Epithelial cell of prostate (primary cell): ENCODE data around the gene GLB1L.
"Not testable (repeated sequence)": the region's sequence is repeated elsewhere in the genome, so short reads cannot be mapped to it uniquely, and the experiment has no call there.

Experiments
- DNase-seq: peaks from one replicate; pipeline ENCODE4 v3.0.0-alpha.2; 2011; ENCODE audit warnings: low read depth, low spot score
- H3K27ac ChIP-seq: fragments of 450-650 bp; 2 replicates; pipeline ENCODE4 v1.5.1; 2017; ENCODE audit warnings: mild to moderate bottlenecking

The GLB1L gene

DNA sequence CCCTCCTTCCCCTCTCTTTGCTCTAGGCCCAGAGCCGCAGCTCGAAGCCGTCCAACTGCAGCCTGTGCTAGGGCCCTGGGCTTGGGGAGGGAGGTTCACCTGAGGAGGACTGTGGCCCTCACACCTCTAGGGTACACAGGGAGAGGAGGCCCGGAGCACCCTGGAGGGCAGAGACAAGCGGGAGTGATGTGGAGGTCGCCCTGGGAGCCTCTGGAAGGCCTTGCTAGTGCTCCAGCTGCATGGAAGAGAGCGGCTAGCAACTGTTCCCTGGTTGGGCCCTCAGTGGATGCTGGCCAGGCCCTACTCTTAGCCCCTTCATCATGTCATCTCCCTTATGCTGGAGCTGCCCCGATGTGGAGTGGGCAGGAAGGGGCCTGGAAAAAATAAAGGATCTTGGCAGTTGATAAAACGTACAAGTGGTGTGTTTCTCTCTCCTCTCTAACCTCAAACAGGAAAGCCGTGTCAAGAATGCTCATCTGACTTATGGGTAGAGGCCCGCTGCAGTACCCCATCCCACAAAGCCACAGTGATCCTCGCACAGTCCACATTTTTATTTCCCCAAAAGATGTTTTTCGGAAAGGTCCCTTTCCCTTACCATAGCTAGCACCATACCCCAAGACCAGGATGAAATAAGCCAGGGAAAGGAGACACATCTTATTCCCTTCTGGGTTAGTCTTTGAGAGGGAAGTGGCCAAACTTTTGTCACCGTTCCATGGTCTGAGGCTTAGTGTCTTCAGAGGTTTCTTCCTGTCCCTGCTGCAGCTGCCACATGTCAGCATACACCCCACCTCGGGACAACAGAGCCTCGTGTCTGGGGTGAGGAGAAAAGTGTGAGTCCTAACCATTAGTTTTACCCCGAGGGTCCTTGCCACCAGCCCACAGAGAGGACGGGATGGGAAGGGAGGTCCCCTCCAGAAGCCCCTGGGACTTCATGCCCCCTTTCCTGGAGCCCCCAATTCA, 35.7 kb downstream of the GLB1L start:
- H3K27ac ChIP-seq = no peak overlapping the region
- DNase-seq = no peak

DNA sequence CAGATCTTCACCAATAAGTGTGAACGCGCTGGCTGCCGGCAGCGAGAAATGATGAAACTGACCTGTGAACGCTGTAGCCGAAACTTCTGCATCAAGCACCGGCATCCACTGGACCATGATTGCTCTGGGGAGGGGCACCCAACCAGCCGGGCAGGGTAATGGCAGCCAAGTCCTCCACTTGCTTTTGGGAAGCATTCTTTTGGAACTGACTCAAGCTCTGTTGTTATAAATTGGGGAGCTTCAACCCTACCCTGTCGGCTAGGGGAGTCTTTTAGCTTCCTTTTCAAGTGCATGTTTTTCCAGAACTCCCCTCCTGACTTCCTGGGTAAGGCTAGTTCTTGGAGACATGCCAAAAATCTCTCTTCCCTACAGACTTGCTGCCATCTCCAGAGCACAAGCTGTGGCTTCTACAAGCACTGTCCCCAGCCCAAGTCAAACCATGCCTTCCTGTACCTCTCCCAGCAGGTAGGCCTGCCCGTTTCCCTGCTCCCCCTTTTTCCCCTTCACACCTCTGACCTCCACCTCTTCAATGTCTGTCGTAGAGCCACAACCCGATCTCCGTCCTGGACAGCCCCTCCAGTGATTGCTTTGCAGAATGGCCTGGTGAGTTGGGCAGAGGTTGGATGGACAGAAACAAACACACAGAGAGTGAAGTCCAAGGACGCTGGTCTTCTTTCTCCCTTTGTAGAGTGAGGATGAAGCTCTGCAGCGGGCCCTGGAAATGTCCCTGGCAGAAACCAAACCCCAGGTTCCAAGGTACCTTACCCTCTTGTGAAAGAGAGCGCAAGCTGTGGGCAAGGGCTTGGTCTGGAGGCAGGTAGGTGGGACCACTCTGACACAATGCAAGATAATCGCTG, 37.1 kb downstream of the GLB1L start:
- H3K27ac ChIP-seq = peak overlapping the region; percentile 79
- DNase-seq = no peak

DNA sequence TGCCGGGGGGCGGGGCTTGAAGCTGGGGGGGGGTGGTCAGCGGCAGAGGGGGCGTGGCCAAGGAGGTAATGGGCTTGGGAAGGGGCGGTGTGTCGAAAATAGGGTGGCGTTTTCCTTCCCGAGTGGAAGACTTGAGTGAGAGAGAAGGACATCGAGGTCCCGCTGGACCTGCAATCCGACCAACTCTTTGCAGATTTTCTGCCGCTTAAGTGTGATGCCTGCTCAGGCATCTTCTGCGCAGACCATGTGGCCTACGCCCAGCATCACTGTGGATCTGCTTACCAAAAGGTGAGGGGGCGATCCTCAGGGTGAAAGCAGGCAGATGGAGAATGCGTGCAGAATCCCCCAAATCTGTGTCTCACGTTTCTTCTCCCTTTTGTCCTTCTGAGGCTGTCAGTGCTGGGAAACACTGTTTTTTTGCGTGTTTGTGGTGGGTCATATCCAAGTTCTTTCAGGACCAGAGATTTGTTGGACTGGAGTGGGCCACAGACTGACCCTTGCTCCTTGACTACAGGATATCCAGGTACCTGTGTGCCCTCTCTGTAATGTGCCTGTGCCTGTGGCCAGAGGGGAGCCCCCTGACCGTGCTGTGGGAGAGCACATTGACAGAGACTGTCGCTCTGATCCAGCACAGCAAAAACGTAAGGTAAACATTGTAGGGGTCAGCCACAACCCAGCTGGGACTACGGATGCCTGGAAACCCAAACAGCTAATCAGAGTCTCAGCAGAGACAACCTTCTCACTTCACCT, 37.9 kb downstream of the GLB1L start:
- H3K27ac ChIP-seq = peak overlapping the region; percentile 79

DNA sequence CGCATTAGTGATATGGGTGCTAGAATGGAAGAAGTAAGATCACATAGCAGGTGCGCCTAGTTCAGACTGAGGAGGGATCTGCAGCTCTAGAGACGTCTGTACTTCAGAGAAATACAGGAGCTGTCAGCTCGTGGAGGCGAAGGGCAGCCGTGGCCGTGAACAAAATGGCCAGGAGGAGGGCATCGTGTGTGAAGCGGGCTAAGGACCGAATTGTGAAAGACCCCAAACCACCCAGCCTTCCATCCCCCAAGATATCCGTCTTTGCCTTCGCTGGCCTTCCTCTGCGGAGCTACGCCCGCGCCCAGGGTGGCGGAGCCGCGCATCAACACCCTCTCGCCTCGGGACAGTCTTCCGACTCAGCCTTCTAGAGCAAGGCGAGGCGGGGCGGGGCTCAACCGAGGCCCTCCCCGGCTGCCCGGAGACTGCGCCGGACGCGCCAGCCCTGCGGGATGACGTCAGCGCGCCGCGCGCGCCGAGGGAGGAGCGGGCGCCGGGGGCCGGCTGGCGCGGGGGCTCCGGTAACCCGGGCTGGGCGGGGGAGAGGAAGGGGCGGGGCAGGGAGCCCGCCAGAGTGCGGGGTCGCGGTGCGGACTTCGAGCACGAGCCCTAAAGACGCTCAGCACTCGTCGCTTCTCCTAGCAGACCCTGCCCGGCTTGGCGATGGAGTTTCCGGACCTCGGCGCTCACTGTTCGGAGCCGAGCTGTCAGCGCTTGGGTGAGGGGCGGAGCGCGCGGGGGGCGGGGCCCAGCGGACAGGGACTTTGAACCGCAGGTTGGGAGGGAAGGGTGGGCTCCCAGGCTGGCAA, 38.7 kb downstream of the GLB1L start, which contains the start of gene ZFAND2B:
Gene ZFAND2B, plus strand, starts transcription at position 455 of the 806 bp plus-strand sequence. Its CDS starts 206 bp downstream, at position 661.
- H3K27ac ChIP-seq = peak within 1 kb of the TSS; percentile 79
- DNase-seq = peak; percentile 59

More for the DNA sequence above, 37.9 kb downstream of the GLB1L start:
- DNase-seq = no peak

DNA sequence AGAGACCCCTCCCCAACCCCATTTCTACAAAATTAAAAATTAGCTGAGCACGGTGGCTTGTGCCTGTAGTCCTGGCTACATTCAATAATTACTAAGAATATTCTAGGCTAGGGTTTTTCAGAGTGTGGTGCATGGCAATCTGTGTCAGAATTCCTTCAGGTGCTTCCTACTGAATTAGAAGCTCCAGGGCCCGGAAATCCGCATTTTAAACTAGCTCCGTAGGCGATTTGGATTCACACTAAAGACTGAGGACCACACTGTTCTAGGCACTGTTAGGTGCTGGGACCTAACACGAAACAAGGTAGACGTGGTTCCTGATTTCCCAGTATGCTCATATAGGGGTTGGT, 39.3 kb downstream of the GLB1L start:
- peak overlapping the region; percentile 79 for H3K27ac ChIP-seq
- DNase-seq = no peak

DNA sequence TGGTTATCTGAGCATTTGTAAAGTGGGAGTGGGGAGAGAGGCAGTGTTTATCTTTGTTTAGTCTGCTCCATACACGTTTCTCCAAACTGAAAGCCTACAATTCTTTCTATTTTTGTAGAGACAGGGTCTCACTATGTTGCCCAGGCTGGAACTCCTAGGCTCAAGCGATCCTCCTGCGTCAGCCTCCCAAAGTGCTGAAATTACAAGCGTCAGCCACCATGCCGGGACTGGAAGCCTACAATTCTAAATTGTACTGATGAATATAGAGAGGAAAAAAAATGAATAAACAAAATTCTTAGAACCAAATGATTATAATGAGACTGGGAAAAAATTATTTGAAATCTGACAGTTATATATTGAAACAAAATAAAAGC, 40.1 kb downstream of the GLB1L start:
- H3K27ac ChIP-seq = no peak overlapping the region

DNA sequence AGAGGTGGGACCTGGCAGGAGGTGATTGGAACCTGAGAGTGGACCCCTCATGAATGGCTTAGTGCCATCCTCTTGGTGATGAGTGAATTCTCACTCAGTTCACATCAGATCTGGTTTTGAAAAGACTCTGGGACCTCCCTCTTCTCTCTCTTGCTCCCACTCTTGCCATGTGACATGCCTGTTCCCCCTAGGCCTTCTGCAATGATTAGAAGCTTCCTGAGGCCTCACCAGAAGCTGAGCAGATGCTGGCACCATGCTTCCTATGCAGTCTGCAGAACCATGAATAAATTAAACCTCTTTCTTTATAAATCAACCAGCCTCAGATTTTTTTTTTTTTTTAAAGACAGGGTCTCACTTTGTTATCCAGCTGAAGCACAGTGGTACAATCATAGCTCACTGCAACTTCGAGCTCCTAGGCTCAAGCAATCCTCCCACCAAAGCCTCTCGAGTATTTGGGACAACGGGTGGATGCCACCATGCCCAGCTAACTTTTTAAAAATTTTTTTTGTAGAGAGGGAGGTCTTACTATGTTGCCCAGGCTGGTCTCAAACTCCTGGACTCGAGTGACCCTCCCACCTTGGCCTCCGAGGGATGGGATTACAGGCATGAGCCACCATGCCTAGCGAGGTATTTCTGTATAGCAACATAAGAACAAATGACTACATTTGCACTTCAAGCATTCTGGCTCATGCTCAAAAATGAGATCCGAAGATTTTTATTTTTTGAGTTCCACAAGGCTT, 40.6 kb downstream of the GLB1L start:
- DNase-seq = no peak
- H3K27ac ChIP-seq = no peak overlapping the region

More for the DNA sequence above, 40.1 kb downstream of the GLB1L start:
- DNase-seq = no peak

DNA sequence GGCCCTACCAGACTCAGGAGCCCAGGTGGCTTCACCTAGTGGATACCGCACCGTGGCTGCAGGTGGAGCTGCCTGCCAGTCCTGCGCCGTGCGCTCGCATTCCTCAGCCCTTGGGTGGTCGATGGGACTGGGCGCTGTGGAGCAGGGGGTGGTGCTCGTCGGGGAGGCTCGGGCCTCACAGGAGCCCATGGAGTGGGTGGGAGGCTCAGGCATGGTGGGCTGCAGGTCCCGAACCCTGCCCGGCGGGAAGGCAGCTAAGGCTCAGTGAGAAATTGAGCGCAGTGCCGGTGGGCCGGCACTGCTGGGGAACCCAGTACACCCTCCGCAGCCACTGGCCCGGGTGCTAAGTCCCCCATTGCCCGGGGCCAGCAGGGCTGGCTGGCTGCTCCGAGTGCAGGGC, 43.9 kb downstream of the GLB1L start:
- not testable (repeated sequence) for H3K27ac ChIP-seq, DNase-seq

DNA sequence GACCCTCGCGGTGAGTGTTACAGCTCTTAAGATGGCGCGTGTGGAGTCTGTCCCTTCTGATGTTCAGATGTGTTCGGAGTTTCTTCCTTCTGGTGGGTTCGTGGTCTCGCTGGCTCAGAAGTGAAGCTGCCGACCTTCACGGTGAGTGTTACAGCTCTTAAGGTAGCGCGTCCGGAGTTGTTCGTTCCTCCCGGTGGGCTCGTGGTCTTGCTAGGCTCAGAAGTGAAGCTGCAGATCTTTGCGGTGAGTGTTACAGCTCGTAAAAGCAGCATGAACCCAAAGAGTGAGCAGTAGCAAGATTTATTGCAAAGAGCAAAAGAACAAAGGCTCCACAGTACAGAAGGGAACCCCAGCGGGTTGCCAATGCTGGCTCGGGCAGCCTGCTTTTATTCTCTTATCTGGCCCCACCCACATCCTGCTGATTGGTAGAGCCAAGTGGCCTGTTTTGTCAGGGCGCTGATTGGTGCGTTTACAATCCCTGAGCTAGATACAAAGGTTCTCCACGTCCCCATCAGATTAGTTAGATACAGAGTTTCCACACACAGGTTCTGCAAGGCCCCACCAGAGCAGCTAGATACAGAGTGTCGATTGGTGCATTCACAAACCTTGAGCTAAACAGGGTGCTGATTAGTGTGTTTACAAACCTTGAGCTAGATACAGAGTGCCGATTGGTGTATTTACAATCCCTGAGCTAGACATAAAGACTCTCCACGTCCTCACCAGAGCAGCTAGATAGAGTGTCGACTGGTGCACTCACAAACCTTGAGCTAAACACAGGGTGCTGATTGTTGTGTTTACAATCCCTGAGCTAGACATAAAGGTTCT, 44.5 kb downstream of the GLB1L start:
- not testable (repeated sequence) for DNase-seq, H3K27ac ChIP-seq

DNA sequence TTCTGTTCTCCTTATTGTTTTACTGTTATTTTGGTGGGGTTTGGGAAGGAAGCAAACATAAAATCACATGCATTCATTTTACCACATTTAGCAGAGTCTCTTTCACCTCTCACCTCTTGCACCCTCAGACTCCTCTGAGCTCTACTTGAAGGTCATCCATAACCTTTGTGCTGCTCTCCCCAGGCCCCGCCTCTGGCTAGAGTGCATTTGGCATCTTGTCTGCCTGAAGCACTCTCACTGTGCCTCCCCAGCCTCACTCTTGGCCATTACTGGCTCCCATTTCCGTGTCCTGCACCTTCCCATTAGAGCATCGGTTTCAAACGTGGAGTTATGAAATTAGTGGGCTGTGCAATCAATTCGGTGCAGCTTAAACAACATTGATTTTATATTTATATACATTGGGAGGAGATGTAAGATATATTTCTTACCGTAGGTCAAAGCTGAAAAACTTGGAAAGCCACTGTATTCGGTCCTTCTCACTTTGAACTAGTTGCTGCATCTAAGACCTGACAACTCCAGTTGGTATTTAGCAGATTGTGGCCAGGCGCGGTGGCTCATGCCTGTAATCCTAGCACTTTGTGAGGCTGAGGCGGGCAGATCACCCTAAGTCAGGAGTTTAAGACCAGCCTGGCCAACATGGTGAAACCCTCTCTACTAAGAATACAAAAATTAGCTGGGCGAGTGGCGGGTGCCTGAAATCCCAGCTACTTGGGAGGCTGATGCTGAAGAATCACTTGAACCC, 45.6 kb downstream of the GLB1L start:
- H3K27ac ChIP-seq = no peak overlapping the region
- DNase-seq = no peak

DNA sequence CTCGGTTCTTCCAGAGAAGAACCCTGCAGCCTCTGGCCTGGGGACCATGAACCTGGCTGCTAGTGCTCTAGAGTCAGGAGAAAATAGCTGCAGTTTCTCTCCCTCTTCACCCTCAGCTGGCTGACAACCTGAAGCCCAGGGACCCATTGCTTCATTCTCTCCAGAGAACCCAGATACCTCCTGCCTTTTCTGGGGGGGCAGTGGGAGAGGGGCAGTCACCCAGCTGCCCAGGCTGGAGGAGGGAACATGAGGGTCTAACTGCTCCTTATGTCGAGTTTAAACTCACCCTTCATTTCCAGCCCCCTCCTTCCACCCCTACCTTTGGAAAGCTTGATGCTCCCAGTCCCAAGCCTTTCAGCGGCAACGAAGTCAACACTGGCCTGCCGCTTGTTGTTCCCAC, 46.3 kb downstream of the GLB1L start:
- no peak overlapping the region for H3K27ac ChIP-seq
- no peak for DNase-seq

DNA sequence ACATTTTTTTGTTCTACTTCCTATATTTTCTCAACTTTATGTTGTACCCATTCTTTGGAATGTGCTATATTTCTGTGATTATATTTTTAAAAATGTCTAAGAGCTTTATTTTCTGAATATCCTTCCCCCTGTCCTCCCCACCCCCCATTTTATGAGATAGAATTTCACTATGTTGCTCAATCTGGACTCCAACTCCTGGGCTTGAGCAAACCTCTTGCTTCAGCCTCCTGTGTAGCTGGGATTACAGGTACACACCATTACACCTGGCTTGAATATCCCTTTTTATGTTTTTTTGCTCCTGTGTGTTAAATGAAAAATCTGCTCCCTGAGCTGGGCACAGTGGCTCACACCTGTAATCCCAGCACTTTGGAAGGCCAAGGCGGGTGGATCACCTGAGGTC, 47.9 kb downstream of the GLB1L start:
- no peak for DNase-seq
- H3K27ac ChIP-seq = no peak overlapping the region

DNA sequence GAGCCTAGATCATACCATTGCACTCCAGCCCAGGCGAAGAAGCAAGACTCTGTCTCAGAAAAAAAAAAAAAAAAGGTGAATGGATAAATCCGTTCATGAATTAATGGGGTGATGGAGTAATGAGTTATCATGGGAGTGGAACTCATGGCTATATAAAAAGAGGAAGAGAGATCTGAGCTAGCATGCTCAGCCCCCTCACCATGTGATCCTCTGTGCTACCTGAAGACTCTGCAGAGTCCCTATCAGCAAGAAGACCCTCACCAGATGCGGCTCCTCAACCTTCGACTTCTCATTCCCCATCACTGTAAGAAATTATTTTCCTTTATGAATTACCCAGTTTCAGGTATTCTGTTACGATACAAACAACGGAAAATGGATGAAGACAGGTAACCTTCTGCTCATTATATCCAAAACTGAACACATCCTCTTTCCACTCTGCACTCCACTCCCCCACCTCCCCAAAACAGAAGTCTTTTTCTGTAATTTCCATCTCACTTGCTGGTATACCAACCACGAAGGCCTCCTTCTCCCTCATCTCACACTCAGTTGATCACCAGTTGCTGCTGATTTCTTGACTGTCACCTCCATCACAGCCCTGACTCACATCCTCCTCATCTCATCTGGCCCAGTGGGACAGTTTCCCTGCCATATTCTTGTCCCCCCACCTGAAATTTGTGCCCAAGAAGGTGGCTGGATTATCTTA, 58.3 kb downstream of the GLB1L start:
- H3K27ac ChIP-seq = no peak overlapping the region
- DNase-seq = no peak
